Fibroblast of lung (primary cell): ENCODE measurements around the gene FREM2.

Experiments
- EZH2 ChIP-seq: IDR thresholded peaks from 2 replicates; pipeline ENCODE4 v1.5.1; 2012; ENCODE audit warnings: low read length, control low read depth, mild to moderate bottlenecking; ENCODE audit errors: missing control alignments
- TF ChIP-seq, protein P1 (sequence below), 2 donors: IDR thresholded peaks in 1 of 2; conservative IDR thresholded peaks in 1 of 2; 1 replicate in 1 of 2; 2 replicates in 1 of 2; pipeline ENCODE4 v1.5.1; 2011 to 2012; ENCODE audit warnings: low read length in 2 of 2, control low read depth in 1 of 2, inconsistent platforms in 1 of 2, low read depth in 1 of 2, mild to moderate bottlenecking in 1 of 2

DNA sequence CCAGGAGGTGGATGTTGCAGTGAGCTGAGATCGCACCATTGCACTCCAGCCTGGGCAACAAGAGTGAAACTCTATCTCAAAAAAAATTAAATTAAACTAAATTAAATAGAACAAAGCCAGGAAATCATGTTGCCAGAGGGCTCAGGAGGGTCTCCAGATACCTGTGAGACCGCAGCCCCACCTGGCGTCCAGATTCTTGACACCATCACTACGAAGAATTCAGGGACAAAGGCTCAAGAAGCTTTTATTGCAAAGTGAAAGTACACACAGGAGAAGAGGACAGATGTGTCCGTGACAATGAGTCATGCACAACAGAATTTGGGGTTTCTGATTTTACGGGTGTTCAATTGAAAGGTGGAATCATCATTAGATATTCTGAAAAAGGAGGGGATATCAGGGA, 227.2 kb downstream of the FREM2 start:
- TF ChIP-seq, protein P1, sequence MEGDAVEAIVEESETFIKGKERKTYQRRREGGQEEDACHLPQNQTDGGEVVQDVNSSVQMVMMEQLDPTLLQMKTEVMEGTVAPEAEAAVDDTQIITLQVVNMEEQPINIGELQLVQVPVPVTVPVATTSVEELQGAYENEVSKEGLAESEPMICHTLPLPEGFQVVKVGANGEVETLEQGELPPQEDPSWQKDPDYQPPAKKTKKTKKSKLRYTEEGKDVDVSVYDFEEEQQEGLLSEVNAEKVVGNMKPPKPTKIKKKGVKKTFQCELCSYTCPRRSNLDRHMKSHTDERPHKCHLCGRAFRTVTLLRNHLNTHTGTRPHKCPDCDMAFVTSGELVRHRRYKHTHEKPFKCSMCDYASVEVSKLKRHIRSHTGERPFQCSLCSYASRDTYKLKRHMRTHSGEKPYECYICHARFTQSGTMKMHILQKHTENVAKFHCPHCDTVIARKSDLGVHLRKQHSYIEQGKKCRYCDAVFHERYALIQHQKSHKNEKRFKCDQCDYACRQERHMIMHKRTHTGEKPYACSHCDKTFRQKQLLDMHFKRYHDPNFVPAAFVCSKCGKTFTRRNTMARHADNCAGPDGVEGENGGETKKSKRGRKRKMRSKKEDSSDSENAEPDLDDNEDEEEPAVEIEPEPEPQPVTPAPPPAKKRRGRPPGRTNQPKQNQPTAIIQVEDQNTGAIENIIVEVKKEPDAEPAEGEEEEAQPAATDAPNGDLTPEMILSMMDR (conservative IDR thresholded peaks at IDR 0.05 in 1 of 2, IDR thresholded peaks at IDR 0.05 in 1 of 2; ENCODE audit: low read depth in 1 of 2, low read length in 2 of 2): no peak
- no peak for TF ChIP-seq EZH2
